Measurements from ENCODE around the gene MAPK8. TPM values are rescaled to one million over a fixed set of nuclear protein-coding genes. Genes with fewer than 3 reads are reported as not detected.

MAPK8 gene
- polyA plus RNA-seq, 3 donors, result 18.4 to 21.1 (median 18.5) TPM

DNA sequence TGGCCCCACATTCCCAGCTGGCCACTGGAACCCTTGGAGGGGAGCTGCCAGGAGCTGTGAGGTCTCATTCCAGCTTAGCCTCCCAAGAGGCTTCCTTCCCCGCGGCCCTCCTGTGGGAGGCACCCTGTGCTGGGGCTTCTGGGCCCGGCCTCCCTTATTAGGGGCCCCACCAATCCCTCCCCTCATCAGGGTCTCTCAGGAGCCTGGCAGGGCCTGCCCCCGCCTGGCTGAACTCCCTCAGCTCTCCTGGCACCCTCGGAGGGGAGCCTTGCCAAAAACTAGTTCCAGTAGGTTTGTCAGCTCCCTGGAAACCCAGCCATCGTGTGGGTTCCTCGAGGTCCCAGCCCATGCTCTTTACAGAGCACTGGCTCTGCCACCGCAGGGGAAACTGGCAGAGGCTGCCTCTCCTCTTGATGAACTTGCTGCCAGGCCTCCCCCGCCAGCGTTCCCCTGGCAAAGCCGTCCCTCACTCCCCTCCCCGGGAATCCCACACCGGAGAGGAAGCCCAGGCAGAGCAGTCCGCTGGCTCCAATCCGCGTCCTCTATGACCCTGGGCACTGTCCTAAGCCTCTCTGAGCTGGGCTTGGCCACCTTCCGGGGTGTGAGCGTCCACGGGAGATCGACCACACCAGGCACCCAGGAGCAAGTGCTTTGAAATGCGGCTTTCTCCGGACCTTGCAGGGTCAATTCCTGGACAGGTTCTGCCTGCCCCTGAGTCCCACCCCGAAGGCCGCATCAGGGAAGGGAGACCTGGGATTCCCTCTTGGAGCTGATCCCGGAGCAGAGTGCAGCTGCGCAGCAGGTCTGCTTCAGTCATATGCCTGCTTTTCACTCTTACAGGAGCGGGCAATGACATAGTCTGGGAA is 158.6 kb downstream of the MAPK8 start:
- H3K79me2 ChIP-seq (ENCODE audit: insufficient read depth, low read length), result no peaks in the 10 kb centered on the region
- Mint-ChIP-seq H3K4me1 (no peaks in the 10 kb centered on the region), H3K36me3 (no peaks in the 10 kb centered on the region), H3K4me3 (no peak overlapping the region), H3K9me3 (peaks cover 0 to 3% (median 0%) of the 10 kb centered on the region in 7 donors), H3K27me3 (ENCODE audit: low read depth in 3 of 3) (peaks cover 4 to 12% (median 12%) of the 10 kb centered on the region in 3 donors), H3K27ac (no peak overlapping the region)
- TF ChIP-seq, protein P1, sequence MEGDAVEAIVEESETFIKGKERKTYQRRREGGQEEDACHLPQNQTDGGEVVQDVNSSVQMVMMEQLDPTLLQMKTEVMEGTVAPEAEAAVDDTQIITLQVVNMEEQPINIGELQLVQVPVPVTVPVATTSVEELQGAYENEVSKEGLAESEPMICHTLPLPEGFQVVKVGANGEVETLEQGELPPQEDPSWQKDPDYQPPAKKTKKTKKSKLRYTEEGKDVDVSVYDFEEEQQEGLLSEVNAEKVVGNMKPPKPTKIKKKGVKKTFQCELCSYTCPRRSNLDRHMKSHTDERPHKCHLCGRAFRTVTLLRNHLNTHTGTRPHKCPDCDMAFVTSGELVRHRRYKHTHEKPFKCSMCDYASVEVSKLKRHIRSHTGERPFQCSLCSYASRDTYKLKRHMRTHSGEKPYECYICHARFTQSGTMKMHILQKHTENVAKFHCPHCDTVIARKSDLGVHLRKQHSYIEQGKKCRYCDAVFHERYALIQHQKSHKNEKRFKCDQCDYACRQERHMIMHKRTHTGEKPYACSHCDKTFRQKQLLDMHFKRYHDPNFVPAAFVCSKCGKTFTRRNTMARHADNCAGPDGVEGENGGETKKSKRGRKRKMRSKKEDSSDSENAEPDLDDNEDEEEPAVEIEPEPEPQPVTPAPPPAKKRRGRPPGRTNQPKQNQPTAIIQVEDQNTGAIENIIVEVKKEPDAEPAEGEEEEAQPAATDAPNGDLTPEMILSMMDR (IDR thresholded peaks at IDR 0.05), result no peak
- H3K9me3 ChIP-seq (replicated peaks in 1 of 2; ENCODE audit: control insufficient read depth in 1 of 2, insufficient read depth in 1 of 2, low read length in 2 of 2), result no peaks in the 10 kb centered on the region
- H2AFZ ChIP-seq (ENCODE audit: insufficient read depth, low read depth, low read length, poor library complexity, severe bottlenecking), result no peak overlapping the region
- DNase-seq, result peak in 1 of 3 donors; percentile 1
- H3K27me3 ChIP-seq (ENCODE audit: control insufficient read depth in 2 of 2, insufficient read depth in 2 of 2, low read length in 2 of 2), result no peaks in the 10 kb centered on the region
- peaks cover 0 to under 1% of the 10 kb centered on the region in 2 donors for H3K4me1 ChIP-seq (ENCODE audit: control insufficient read depth in 1 of 2, insufficient read depth in 2 of 2, low read length in 2 of 2)
- 39% methylated on average over 26 of the region's 27 CpGs for WGBS (ENCODE audit: insufficient coverage)
- no peaks in the 10 kb centered on the region for H4K20me1 ChIP-seq (ENCODE audit: insufficient read depth, low read length)
- H3K9ac ChIP-seq (ENCODE audit: insufficient read depth, low read length, poor library complexity, severe bottlenecking), result no peak overlapping the region
- H3K4me3 ChIP-seq (replicated peaks in 1 of 3; ENCODE audit: low read depth in 2 of 3, low read length in 3 of 3), result no peak overlapping the region
- intact Hi-C loops (cut with micrococcal nuclease), result no loop called here
- no peak overlapping the region for H3K4me2 ChIP-seq (replicated peaks; ENCODE audit: extremely low read depth, low read length, poor library complexity, severe bottlenecking)
- no peaks in the 10 kb centered on the region for H3K36me3 ChIP-seq (replicated peaks in 1 of 2; ENCODE audit: control insufficient read depth in 1 of 2, insufficient read depth in 2 of 2, low read length in 2 of 2)
- no peak overlapping the region for H3K27ac ChIP-seq (ENCODE audit: low read depth in 1 of 2, low read length in 2 of 2)

- Mint-ChIP-seq H3K27ac (peak overlapping the region in 2 of 7 donors; percentile 6 to 31), H3K4me1 (no peaks in the 10 kb centered on the region), H3K4me3 (no peak overlapping the region), H3K36me3 (no peaks in the 10 kb centered on the region), H3K9me3 (peaks cover 0 to 3% (median 0%) of the 10 kb centered on the region in 7 donors), H3K27me3 (ENCODE audit: low read depth in 3 of 3) (peaks cover 6 to 12% (median 12%) of the 10 kb centered on the region in 3 donors)
- H2AFZ ChIP-seq (ENCODE audit: insufficient read depth, low read depth, low read length, poor library complexity, severe bottlenecking), result no peak overlapping the region
- H4K20me1 ChIP-seq (ENCODE audit: insufficient read depth, low read length), result no peaks in the 10 kb centered on the region
- H3K9ac ChIP-seq (ENCODE audit: insufficient read depth, low read length, poor library complexity, severe bottlenecking), result no peak overlapping the region
- H3K9me3 ChIP-seq (replicated peaks in 1 of 2; ENCODE audit: control insufficient read depth in 1 of 2, insufficient read depth in 1 of 2, low read length in 2 of 2), result no peaks in the 10 kb centered on the region
- intact Hi-C loops (cut with micrococcal nuclease), result no loop called here
- WGBS (ENCODE audit: insufficient coverage), result 97% methylated on average over 40 of the region's 42 CpGs
- no peaks in the 10 kb centered on the region for H3K27me3 ChIP-seq (ENCODE audit: control insufficient read depth in 2 of 2, insufficient read depth in 2 of 2, low read length in 2 of 2)
- TF ChIP-seq, protein P1 (IDR thresholded peaks at IDR 0.05), result no peak
- no peaks in the 10 kb centered on the region for H3K36me3 ChIP-seq (replicated peaks in 1 of 2; ENCODE audit: control insufficient read depth in 1 of 2, insufficient read depth in 2 of 2, low read length in 2 of 2)
- H3K4me1 ChIP-seq (ENCODE audit: control insufficient read depth in 1 of 2, insufficient read depth in 2 of 2, low read length in 2 of 2), result no peaks in the 10 kb centered on the region
- no peaks in the 10 kb centered on the region for H3K79me2 ChIP-seq (ENCODE audit: insufficient read depth, low read length)
- no peak overlapping the region for H3K4me3 ChIP-seq (replicated peaks in 1 of 3; ENCODE audit: low read depth in 2 of 3, low read length in 3 of 3)
- no peak overlapping the region for H3K27ac ChIP-seq (ENCODE audit: low read depth in 1 of 2, low read length in 2 of 2)
- no peak overlapping the region for H3K4me2 ChIP-seq (replicated peaks; ENCODE audit: extremely low read depth, low read length, poor library complexity, severe bottlenecking)
- peak in 1 of 3 donors; percentile 1 for DNase-seq
These were observed 159.5 kb downstream of the MAPK8 start for GRCh38 chr10:48465860-48466521.
